Colon (tissue), 2 donors: ENCODE results near the gene SCAPER.

Source experiments
- FAIRE-seq: peaks from 2 replicates; lab custom pipeline; 2012; peaks lifted over from hg19 to GRCh38; lab: Jason Lieb, UNC
- donor health status: control.
- donor health status: control.

SCAPER gene

DNA sequence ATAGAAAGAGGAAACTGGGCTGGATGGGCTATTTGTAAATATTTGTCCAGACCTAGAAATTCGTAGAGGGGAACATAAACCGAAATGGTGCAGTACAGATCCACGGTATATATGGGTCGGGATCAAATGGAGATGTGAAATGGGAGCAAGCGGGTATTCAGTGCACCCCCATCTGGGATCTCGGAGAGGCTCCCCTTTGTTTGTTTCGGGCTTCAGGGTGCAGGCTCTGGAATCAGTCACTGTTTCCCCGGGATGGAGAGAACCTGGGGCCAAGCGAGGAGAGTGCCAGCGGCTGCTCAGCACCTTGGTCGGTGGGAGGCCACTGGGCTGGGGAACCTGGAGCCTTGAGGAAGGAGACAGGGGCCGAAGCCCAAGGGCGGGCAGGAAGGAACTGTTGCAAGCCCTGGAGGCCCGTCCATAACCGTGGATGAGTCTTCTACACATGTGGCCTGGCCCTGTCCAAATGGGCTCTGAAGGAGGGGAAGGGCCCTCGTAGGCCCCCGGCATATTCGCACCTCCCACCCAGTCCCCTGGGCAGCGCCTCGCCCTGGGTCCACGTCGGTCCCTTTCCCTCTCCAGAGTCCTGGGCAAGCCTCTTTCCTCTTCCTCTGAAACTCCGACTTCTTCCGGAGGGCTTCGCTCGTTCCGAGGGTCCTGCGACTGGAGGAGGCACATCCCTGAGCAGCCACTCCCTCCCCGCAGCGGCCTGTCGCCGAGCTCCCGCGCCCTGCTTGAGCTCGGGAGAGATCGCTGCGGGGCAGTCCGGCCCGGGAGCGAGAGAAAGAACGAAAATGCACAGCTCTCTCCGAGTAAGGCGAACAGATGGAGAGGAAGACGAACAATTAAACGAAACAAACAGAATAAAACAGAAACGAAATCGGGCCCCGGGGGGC is 565.6 kb downstream of the SCAPER start:
- FAIRE-seq = no peak

DNA sequence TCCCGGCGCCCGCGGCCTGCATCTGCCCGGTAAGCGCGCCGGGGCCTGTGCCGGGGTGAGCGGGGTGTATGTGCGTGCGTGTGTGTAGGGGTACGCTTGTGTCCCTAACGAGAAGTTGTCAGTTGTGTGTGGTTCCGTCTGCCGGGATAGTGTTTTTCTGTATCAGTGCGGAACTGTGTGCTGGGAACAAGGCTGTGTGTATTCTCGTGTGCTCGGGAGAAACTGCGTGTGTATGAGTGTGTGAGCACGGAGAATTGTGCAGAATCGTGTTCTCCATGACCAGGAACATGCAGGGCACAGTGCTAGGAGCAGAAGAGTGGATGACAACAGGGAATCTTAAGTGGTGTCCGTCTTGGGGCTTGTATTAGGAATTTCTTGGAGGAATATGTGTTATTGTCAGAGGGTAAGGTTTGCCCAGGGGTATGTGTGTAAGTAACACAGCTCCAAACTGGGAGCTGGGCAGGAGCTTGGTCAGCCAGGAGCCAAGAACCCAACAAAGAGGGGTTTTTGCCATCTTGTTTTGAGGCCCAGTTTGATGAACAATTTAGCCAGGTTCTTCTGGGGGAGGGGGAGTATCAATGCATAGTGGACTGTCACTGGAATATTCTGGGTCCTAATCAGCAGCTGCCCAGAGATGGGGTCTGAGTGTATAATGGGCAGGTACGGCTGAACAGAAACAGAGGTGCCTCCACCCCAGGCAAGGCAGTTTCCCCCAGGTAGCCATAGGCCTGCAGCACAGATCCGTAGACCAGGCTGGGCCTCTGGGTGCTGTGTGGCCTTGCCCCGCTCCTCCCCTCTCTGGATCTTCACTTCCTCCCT is 566.4 kb downstream of the SCAPER start:
- FAIRE-seq = no peak

DNA sequence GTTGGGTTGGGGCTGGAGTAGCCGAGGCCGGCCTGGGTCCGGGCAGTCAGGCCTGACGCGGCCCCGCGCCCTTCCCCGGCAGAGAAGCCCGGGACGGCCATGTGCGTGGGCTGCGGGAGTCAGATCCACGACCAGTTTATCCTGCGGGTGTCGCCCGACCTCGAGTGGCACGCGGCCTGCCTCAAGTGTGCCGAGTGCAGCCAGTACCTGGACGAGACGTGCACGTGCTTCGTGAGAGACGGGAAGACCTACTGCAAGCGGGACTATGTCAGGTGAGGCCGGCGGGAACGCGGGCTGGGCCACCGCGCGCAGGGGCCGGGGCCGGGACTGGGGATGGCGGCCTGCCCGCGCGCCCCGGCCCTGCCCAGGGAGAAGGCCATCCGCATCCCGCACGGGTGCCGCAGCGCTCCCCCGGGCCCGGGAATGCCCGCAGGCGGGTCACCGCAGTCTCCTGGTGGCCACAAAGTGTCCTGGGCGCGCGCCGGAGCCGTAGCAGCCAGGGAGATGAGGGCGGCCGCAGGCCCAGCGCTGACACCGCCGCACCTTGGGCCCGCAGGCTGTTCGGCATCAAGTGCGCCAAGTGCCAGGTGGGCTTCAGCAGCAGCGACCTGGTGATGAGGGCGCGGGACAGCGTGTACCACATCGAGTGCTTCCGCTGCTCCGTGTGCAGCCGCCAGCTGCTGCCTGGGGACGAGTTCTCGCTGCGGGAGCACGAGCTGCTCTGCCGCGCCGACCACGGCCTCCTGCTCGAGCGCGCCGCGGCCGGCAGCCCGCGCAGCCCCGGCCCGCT is 567.2 kb downstream of the SCAPER start:
- FAIRE-seq = no peak

DNA sequence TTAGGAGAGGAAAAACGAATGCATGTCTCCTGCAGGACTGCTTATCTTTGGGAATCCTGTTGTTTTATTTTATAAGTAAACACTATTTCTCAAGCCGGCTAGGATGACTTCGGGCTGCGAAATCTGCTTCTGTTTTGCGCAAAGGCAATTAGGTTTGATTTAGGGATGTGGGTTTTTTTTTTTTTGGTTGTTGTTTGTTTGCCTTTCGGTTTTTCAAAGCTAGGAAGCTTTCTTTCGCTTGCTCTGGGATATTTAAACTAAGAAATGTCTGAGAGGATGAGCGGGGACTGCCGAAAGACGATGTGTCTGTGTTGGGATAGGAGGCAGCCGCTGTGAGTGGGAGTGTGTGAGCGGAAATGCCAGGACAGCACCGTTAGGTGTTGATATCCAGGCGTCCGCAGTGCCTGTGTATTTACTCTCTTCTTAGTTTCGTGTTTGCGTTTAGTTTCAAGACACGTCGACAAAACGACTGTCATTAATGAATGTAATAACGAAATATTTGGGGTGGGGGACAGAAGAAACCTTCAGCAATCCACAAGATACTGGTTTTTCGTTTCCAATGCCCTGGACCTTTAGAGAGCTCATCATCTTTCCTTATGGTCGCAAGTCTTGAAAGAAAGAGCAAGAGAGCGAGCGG is 568.0 kb downstream of the SCAPER start:
- FAIRE-seq = no peak

DNA sequence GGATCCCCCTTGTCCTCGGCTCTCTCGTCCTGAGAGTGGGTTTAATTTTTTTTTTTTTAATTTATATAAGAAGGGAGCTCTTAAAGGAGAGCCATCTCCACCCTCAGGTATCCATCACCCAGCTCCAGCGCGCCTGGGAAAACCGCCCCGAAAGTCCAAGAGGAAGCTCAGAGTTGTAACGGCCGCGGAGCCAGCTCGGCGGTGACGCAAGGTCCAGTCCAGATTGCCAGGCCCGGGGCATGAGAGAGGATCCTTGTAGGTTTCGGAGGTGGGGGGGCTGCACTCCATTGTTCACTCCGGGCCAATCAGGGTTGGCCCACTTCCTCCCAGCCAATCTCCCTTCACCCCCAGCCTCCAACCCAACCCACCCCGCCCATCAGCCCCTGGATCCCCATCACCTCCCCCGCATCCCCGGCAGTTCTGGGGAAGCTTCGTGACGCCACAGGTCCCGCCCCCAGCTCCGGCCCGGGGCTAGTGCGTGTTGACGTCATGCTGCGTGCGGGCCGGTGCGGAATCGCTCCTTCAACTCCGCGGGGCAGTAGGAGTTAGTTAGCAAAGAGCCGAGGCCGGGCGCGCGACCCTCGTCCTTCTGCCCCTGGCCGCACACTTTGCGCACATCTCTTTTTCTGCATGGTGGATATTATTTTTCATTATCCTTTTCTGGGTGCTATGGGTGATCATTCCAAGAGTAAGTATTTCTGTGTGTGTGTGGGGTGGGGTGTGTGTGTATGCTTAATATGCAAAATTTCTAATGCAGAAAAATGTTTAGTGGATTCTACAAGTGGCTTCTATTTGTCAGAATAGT is 568.7 kb downstream of the SCAPER start, which contains the start of gene ISL2:
Gene ISL2, plus strand, starts transcription at position 520 of the 805 bp plus-strand sequence. Its CDS starts 111 bp downstream, at position 631.
- no peak for FAIRE-seq

DNA sequence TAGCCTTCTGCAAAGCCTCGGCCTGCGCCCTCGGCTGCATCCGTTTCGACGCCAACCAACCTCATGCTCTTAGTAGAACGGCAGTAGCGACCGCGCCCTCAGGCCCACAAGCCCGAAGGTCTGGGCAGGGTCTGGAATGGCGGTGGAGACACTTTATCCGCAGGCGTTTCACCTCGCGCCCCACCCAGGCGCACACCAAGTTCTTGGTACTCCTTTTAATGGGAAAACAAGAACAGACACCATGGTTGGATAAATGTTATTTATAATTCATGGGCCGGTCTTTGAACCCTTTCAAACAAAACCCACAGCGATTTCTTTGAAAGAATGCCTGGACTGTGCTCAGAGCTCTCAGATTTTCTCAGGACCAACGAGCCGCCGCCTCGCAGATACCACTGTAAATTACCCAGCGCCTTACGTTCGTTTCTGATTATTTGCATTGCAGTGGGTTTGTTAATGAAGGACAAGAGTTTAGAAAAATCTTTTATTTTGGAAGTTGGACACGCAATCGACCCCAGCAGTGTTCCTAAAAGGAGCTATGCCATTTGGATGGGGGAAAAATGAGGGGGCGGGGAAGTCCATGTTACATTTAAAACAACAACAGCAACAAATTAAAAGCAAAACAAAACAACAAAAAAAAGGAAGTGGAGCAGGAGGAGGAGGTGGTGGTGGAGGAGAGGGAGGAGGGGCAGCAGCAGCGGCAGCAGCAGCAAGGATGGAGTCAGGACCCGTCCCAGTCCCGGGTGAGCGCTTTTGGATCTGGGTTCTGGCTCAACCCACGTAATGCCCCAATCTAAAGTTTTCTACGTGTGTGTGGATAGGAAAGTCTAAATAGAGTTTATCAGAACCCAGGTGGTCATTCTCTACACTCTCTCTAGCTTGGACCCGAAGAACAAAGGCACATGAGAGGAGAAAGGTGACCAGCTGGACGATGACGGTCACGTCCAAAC is 569.6 kb downstream of the SCAPER start:
- no peak for FAIRE-seq

DNA sequence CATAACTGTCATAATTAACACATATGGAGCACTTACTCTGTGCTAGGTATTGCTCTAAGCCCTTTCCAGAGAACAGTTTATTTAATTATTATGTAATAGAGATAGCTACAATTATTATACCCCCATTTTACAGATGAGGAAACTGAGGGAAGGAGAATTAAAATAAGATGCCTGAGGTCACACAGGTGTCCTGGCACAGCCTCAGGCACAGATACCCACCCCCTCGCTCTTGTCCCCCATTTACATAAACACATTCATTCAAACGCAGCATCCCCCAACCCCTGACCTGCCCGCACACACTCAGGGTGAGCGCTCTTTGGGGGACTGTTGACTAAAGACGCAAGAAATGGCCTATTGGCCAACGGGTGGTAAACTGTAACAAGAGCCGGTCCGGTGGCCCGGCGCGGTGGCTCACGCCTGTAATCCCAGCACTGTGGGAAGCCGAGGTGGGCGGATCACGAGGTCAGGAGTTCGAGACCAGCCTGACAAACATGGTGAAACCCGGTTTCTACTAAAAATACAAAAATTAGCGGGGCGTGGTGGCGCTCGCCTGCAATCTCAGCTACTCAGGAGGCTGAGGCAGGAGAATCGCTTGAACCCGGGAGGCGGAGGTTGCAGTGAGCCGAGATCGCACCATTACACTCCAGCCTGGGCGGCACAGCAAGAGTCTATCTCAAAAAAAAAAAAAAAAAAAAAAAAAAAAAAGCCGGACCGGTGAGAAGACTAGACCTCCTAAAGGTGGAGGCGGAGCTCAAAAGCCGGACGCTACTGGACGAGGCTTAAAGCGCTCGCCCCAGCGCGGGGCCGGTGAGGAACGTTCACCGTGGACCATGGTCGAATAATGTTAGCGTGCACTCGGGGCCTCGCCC is 570.5 kb downstream of the SCAPER start:
- no peak for FAIRE-seq

DNA sequence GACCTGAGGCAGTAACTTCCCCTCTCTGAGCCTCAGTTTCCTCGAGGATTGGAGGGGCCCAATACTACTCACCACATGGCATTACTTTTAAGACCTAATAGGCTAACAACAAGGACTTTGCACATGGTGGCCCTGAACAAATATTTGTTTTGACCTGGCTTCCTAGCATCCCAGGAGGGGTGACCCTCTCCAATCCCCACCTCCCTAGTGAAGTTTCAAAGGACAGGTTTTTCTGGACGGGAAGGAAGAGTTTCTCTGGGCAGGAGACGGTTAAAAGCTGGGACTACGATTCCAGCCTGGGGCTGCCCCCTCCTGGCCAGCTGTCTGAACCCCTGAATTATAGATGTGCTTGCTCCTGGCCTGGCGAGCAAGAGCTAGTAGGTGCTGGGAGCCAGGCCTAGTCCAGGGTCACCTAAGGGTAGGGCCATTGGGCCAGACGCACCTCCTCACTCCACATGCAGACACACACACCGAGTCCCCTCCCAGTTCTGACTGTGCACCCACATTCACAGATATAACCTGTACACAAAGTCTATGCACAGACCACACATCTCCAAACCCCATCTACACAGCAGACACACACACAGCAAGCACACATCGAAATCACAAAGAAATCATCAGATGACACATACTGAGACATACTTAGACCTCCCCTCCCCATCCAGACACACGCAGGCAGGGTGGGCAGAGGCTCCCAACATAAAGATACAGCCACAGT is 571.3 kb downstream of the SCAPER start:
- FAIRE-seq = no peak

DNA sequence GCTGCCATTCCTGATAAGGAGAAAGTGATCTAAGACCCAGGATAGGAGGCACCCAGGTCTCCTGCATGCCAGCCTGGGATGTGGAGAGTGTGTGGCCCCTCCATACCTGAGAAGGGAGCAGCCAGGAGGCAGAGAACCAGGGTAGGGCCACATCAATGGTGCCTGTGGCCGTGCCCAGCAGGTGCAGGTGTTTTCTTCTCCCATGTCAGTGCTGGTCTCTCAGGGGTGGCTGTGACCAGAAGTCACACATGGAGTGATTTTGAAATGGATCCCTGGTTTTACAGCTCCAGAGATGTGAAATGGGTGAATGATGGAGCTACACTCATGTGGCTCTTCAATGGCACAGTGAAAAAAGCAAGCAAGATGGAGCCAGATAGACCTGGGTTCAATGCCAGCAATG is 571.8 kb downstream of the SCAPER start:
- FAIRE-seq = no peak

DNA sequence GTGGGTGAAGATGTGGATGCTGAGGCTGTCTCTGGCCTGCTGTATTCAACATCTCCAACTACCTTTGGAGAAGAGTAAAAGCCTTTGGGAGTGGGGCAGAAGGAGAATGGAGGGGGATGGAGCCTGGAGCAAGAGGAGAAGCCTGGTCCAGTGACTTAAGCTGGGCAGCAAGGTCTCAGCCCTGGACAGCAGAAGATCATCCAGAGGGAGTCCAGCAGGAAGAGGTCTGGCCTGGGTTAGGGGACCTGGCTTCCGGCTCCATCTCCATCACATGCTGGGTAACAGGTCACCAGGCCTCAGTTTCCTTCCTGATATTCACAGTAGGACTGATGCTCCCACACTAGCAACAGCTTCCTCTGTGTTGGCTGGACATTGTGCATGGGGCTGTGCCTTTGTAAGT is 572.3 kb downstream of the SCAPER start:
- no peak for FAIRE-seq

DNA sequence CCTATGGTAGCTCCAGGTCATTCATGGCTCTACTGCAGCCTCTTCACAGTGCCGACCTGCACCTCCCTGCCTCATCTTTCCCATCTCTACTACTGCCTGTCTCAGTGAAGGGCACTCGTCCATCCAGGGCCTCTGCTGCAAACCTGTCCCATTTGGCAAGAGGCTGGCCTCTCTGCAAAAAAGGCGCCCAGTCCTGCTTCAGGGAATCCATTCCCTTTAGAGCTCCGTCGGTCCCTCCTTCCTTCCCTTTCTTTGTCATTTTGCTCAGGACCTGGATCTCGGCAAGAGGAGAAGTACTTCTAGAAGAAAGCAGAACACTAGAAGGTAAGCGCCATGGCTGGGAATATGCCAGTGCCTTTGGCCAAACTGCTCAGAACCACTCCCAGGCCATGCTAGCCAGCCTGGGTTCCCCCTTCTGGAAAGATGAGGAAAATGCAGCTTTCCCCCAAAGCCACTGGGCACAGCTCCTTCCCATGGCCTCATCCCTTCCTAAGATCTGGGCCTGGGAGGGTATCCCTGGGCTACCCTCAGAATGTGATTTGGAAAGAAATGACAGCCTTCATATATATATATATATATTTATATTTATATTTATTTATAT is 575.0 kb downstream of the SCAPER start:
- FAIRE-seq = no peak

DNA sequence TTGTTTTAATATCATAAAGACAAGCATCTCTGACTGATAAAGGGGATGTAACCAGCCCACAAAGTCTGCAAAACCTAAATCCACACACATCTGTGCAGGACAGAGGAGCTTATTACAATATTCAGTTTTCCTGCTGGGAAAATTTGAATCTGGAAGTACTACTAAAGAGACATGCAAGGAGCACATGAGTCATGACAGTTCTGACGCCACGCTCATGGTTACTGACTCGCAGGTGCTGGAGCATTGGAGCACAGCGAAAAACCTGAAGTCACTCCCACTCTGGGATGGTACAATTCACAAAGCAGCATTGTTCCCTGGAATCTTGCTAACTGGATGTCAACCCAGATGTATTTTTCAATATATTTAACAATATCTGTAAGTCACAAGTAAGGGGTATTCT is 576.2 kb downstream of the SCAPER start:
- no peak for FAIRE-seq

DNA sequence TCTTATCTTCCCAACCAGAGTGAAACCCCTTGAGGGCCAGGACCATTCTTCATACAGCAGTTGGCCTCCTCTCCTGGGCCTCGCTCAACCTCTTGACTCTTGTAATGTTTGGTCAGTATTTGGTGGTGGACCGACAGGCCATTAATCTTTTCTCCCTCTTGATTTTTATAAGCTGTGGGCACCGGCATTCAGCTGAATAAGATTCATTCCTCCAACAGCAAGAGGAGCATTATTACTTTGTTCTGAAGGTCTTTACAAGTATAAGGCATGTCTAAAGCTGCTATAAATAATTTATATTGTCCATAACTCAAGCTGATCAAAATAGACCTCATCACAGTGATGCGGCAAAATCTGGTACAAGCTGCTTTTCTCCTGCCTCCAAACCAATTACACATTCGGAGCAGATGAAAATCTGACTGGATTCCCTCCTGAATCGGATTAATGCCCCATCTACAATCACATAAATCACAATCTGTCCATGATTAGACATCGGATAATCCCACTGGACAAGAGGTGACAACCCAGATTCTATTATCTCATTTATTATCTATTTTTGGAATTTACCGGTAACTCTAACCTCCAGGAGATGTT is 576.9 kb downstream of the SCAPER start:
- no peak for FAIRE-seq

DNA sequence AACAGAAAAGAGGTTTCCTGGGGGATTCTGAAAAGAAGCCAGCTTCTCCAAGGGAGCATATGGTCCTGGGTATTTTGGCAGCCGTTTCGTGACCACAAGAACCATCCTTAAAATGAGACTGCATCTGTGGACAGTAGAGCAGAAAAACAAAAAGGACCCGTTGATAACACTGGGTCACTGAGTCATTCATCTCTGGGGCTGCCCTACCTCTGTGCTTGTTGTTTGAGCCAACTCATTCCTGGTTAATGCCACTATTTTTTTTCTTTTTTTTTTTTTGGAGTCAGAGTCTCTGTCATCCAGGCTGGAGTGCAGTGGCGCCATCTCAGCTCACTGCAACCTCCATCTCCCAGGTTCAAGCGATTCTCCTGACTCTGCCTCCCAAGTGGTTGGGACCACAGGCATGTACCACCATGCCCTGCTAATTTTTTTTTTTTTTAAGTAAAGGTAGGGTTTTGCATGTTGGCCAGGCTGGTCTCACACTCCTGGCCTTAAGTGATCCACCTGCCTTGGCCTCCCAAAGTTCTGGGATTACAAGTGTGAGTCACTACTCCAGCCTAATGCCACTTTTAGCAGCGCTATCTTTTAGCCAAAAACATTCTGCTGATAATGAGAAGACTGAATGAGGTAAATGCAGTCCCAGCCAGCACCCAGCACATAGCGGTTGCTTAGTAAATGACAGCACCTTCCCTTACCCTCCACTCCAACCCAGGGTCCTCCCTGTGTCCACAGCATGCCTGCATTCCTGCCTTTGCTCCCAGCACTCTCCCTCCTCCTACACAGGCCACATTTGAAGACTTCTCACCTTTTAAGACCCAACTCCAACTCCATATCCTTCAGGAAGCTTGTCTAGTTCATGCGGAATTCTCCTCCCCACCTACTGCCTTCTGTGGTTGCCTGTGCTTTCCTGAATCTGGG is 577.7 kb downstream of the SCAPER start:
- no peak for FAIRE-seq

DNA sequence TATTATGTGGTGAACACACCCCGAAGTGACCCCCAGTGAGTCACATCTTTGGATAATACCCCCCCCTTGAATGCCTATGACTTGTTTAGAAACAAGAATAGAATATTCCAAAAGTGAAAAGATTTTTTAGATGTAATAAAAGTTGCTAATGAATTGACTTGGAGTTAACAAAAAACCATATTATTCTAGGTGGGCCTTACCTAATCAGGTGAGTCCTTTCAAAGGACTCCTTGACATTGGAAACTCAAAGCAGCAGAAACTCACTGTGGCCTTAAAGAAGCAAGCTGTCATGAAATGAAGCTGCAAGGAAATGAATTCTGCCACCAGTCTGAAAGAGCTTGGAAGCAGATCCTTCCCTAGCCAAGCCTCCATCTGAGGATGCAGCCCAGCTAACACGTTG is 579.4 kb downstream of the SCAPER start:
- no peak for FAIRE-seq

DNA sequence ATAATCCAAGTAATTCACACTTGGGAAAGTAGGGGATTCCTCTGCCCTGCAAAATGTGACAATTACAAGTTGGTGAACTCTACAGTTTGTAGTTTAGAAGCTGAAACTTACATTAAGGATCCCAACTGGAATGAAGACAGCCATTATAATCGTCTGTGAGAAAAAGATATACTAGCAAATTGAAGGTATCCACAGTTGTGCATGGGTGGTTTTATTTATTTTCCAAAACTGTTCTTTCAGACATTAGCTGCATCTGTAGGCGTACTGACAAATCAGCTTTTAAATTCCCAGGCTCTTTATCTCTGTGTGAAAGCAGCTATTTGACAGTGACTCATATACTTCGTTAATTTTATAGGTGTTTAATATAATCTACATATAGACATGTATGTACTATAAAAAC is 581.1 kb downstream of the SCAPER start:
- no peak for FAIRE-seq
